GM19438 (cell line): ENCODE measurements around the gene IL17B.

Experiments
- ATAC-seq: cut with Tn5 transposase; IDR thresholded peaks from one replicate; pipeline ENCODE4 v1.9.1; 2021; ENCODE audit warnings: low read depth; ENCODE audit not compliant: unreplicated experiment

Gene IL17B

GRCh38 chr5:149363936-149364335 is 15.2 kb downstream of the IL17B start:
- no peak for ATAC-seq

GRCh38 chr5:149363358-149363757 is 15.7 kb downstream of the IL17B start:
- no peak for ATAC-seq

- no peak for ATAC-seq
These were observed 16.6 kb downstream of the IL17B start for GRCh38 chr5:149362541-149362940.

- ATAC-seq: no peak
These were observed 18.8 kb downstream of the IL17B start for GRCh38 chr5:149360272-149360671.

GRCh38 chr5:149358868-149359495 is 20.1 kb downstream of the IL17B start:
- ATAC-seq: no peak

- ATAC-seq: peak; percentile 15
These were observed 20.8 kb downstream of the IL17B start for GRCh38 chr5:149358294-149358651.

- ATAC-seq: peak; percentile 100
These were observed 21.5 kb downstream of the IL17B start, which contains the start of gene PCYOX1L for GRCh38 chr5:149357370-149358293. PCYOX1L (plus strand) TSS chr5:149358046; CDS start chr5:149358069, 23 bp downstream.

GRCh38 chr5:149356391-149356790 is 22.7 kb downstream of the IL17B start:
- no peak for ATAC-seq

- no peak for ATAC-seq
These were observed 23.4 kb downstream of the IL17B start for GRCh38 chr5:149355688-149356087.

GRCh38 chr5:149353911-149354310 is 25.2 kb downstream of the IL17B start:
- no peak for ATAC-seq

- ATAC-seq: no peak
These were observed 26.9 kb downstream of the IL17B start for GRCh38 chr5:149352169-149352568.

GRCh38 chr5:149349382-149349781 is 29.7 kb downstream of the IL17B start:
- no peak for ATAC-seq

- ATAC-seq: no peak
These were observed 30.6 kb downstream of the IL17B start for GRCh38 chr5:149348518-149348917.

- ATAC-seq: peak; percentile 1
These were observed 33.2 kb downstream of the IL17B start for GRCh38 chr5:149345892-149346222.

- peak; percentile 93 for ATAC-seq
These were observed 33.8 kb downstream of the IL17B start, which contains the start of gene GRPEL2 for GRCh38 chr5:149345147-149345891. GRPEL2 (plus strand) TSS chr5:149345499; CDS start chr5:149345540, 41 bp downstream.

- no peak for ATAC-seq
These were observed 34.9 kb downstream of the IL17B start for GRCh38 chr5:149344151-149344550.

- ATAC-seq: no peak
These were observed 37.2 kb downstream of the IL17B start for GRCh38 chr5:149341876-149342275.

- ATAC-seq: no peak
These were observed 38.2 kb downstream of the IL17B start for GRCh38 chr5:149340920-149341319.

- no peak for ATAC-seq
These were observed 40.7 kb downstream of the IL17B start for GRCh38 chr5:149338364-149338763.

GRCh38 chr5:149337736-149338135 is 41.4 kb downstream of the IL17B start:
- no peak for ATAC-seq
